ENCODE data around the gene SLC38A5.

DNA sequence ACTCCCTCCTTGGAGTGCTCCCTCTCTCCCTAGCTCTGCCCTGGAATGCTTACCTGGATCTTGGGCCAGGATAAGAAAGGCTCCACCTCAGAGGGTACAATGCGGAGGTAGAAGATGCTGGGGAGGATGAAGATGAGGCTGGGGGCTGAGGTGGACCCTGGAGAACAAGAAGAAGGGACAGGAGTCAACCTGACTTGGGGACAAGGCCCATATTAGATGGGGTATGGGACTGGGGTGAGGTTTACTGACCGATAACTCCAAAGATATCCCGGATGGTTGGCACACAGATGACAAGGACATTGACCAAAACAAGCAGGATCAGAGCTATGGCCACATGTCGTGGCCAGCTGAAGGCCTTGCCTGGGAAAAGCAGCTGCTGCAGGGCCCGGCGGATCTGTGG, 10.6 kb downstream of the SLC38A5 start:
- TF ChIP-seq, protein P1, sequence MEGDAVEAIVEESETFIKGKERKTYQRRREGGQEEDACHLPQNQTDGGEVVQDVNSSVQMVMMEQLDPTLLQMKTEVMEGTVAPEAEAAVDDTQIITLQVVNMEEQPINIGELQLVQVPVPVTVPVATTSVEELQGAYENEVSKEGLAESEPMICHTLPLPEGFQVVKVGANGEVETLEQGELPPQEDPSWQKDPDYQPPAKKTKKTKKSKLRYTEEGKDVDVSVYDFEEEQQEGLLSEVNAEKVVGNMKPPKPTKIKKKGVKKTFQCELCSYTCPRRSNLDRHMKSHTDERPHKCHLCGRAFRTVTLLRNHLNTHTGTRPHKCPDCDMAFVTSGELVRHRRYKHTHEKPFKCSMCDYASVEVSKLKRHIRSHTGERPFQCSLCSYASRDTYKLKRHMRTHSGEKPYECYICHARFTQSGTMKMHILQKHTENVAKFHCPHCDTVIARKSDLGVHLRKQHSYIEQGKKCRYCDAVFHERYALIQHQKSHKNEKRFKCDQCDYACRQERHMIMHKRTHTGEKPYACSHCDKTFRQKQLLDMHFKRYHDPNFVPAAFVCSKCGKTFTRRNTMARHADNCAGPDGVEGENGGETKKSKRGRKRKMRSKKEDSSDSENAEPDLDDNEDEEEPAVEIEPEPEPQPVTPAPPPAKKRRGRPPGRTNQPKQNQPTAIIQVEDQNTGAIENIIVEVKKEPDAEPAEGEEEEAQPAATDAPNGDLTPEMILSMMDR (IDR thresholded peaks at IDR 0.05; ENCODE audit: insufficient read depth, low read length), result no peak
- TF ChIP-seq POLR2AphosphoS5 (IDR thresholded peaks at IDR 0.05; ENCODE audit: low read depth) (no peak), SPI1 (IDR thresholded peaks at IDR 0.05; ENCODE audit: borderline replicate concordance, low read depth) (no peak)
- TF ChIP-seq, protein P2, sequence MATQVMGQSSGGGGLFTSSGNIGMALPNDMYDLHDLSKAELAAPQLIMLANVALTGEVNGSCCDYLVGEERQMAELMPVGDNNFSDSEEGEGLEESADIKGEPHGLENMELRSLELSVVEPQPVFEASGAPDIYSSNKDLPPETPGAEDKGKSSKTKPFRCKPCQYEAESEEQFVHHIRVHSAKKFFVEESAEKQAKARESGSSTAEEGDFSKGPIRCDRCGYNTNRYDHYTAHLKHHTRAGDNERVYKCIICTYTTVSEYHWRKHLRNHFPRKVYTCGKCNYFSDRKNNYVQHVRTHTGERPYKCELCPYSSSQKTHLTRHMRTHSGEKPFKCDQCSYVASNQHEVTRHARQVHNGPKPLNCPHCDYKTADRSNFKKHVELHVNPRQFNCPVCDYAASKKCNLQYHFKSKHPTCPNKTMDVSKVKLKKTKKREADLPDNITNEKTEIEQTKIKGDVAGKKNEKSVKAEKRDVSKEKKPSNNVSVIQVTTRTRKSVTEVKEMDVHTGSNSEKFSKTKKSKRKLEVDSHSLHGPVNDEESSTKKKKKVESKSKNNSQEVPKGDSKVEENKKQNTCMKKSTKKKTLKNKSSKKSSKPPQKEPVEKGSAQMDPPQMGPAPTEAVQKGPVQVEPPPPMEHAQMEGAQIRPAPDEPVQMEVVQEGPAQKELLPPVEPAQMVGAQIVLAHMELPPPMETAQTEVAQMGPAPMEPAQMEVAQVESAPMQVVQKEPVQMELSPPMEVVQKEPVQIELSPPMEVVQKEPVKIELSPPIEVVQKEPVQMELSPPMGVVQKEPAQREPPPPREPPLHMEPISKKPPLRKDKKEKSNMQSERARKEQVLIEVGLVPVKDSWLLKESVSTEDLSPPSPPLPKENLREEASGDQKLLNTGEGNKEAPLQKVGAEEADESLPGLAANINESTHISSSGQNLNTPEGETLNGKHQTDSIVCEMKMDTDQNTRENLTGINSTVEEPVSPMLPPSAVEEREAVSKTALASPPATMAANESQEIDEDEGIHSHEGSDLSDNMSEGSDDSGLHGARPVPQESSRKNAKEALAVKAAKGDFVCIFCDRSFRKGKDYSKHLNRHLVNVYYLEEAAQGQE (IDR thresholded peaks at IDR 0.05; ENCODE audit: insufficient replicate concordance, low read depth), result no peak
